Fibroblast of villous mesenchyme (primary cell): Measurements from ENCODE around the gene WNT7B. TPM values are rescaled to one million over a fixed set of nuclear protein-coding genes. Genes with fewer than 3 reads are reported as not detected.

Source experiments
- DNase-seq: peaks from one replicate; pipeline ENCODE4 v3.0.0-alpha.2; 2010; ENCODE audit warnings: low read depth
- H3K4me3 ChIP-seq: 2 replicates; pipeline ENCODE4 v1.5.1; 2011; ENCODE audit warnings: low read depth, mild to moderate bottlenecking, low read length
- total RNA-seq: library from RNA; depleted of rRNA; stranded (reverse); fragments of >200 nt; gene quantifications from 2 replicates; pipeline ENCODE4 v1.2.3, GENCODE V29; 2012
- TF ChIP-seq, protein P1 (sequence below): IDR thresholded peaks from 2 replicates; pipeline ENCODE4 v1.5.1; 2012; ENCODE audit warnings: low read depth, mild to moderate bottlenecking, low read length; ENCODE audit not compliant: insufficient read depth

The WNT7B gene
- total RNA-seq, 1 donor, result under 0.01 TPM

DNA sequence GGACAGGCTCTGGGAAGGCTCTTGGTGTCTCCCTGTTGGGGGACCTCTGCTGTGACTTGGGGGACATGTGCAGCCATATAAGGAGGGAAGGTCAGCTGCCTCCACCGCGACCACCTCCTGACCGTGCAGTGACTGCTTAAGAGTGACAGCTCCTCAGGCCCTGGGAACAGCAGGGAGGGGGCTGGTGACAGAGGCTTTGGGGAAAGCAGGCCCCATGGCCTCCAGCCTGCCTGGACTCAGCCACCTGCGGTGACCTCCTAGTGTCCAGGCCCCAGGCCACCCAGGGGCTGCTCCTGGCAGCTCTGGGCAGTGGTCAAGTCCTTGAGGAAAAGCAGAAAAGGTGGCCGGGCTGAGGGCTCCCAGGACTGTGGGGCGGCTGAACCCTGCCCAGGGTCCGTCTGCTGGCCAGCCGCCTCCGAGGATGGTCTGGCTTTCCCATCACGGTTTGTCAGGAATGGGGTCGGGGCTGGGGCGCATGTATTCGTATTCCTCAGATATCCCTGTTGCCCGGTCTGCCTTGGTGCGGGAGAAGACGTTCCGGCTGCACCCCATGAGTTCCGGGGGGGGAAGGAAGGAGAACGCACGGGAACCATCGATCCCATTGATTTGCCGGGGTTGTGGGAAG is 96.8 kb downstream of the WNT7B start:
- H3K4me3 ChIP-seq, result no peak overlapping the region
- DNase-seq, result no peak
- TF ChIP-seq, protein P1, sequence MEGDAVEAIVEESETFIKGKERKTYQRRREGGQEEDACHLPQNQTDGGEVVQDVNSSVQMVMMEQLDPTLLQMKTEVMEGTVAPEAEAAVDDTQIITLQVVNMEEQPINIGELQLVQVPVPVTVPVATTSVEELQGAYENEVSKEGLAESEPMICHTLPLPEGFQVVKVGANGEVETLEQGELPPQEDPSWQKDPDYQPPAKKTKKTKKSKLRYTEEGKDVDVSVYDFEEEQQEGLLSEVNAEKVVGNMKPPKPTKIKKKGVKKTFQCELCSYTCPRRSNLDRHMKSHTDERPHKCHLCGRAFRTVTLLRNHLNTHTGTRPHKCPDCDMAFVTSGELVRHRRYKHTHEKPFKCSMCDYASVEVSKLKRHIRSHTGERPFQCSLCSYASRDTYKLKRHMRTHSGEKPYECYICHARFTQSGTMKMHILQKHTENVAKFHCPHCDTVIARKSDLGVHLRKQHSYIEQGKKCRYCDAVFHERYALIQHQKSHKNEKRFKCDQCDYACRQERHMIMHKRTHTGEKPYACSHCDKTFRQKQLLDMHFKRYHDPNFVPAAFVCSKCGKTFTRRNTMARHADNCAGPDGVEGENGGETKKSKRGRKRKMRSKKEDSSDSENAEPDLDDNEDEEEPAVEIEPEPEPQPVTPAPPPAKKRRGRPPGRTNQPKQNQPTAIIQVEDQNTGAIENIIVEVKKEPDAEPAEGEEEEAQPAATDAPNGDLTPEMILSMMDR, result no peak

DNA sequence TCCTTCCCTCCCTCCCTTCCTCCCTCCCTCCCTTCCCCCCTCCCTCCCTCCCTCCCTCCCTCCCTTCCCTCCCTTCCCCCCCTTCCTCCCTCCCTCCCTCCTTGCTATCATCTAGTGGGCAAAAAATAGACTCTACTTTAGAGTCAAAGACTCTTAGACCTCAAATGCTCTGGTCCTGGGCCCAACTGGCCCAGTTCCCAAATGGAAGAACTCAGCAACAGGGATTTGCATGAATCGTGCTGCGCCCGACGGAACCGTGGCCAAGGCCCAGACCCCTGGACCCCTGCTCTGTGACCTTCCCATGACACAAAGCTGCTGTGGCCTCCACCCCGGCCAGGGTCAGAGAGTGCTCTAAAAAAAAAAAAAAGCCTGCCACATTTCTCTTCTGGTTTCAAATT is 97.4 kb downstream of the WNT7B start:
- DNase-seq, result no peak
- no peak overlapping the region for H3K4me3 ChIP-seq
- TF ChIP-seq, protein P1, result no peak

DNA sequence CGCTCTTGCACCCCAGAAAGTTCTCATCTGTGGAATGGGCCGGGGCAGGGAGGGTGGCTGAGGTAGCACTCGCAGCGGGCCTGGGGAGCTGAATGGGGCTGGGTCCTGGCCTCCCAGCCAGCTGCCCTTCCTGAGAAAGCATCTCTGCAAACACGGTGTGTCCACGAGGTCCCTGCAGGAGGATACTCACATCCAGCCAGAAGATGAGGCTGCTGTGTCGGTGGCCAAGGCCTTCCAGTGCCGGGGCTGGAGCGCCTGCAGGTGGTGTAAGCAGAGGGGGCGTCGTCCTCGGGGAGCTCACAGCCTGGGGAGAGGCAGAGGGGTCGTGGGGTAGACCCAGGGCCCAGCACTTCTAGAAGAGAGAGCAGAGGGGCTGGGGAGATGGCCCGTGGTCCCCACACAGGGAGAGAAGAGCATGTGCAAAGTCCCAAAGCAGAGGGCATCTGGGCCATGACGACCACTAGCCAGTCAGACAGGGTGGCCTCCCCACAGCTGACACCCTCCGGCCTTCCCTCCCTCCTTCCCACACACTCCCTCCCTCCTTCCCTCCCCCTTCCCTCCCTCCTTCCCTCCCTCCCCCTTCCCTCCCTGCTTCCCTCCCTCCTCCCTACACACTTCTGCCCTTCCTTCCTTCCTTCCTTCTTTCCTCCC is 97.9 kb downstream of the WNT7B start:
- DNase-seq, result no peak
- H3K4me3 ChIP-seq, result no peak overlapping the region
- TF ChIP-seq, protein P1, result no peak

DNA sequence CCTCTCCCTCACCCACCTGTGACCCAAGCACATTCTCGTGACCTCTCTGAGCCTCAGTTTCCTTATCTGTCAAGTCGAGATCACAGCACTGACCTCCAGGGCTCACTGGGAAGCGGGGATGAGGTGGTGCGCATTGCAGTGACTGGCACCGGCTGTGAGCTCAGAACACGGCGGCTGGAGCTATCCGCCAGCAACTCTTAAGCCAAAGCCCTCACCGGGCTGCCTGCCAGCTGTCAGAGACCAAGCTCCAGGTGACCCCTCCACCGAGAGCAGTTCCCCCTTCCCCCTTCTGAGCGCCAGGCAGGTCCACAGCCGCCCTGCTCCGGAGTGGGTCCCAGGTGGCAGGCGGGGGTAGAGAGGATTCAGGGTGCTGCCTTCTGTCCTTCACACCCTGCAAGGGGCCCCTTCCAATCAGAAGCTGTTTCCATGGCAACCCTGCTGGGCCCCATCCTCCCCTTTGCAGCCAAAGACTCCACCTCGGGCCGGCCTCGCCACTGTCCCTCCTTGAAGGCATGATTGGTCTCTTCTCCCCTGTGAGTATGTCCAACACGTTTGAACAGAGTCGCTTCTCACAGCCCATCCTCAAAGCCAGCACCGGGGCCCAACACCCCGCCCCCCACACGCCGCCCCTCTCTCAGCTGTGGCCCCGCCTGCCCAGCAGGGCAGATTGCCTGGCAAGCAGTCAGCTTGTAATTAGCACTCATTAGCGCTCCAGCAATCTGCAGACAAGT is 98.7 kb downstream of the WNT7B start:
- no peak overlapping the region for H3K4me3 ChIP-seq
- TF ChIP-seq, protein P1, result no peak
- DNase-seq, result no peak

DNA sequence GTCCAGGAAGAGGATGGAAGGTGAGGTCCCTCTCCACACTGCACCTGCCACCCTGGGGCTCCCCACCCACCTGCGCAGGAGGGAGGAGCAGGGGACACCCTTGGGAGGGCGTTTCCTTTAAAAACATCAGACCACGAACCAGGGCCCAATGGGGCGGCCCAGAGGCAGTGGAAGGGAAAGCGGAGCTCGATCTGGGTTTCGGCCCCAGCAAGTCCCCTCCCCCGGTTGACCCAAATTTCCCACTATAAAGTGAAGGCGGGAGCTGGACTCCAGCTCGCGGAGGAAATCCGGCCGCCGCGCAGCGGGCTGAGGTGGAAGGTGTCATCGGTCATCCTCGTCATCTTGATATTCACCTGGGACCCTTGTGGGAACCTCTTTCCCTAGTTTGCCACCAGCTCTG is 99.3 kb downstream of the WNT7B start:
- no peak for DNase-seq
- TF ChIP-seq, protein P1, result no peak
- H3K4me3 ChIP-seq, result no peak overlapping the region

DNA sequence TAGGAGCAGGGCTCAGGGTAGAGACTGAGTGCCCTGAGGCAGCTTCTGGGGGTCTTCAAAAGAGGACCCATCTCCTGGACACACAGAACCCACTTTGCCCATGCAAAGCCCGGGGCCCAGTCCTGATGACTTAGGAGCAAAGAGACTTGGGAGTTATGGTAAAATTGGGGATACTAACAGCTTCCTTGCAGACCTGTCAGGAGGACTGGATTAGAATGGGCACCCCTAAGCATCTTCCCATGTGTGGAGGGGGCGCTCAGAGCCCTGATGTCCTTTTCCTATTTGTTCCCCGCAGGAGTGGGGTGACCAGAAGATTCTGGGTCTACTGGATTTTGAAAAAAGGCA is 100.0 kb downstream of the WNT7B start:
- DNase-seq, result no peak
- no peak overlapping the region for H3K4me3 ChIP-seq
- TF ChIP-seq, protein P1, result no peak
